ENCODE results near the gene RWDD2A. TPM values are rescaled to one million over a fixed set of nuclear protein-coding genes. Genes with fewer than 3 reads are reported as not detected.
A peak's percentile ranks its signal among the peaks of the same experiment; 100 is the strongest.

Gene RWDD2A
- total and polyA plus RNA-seq, 2 of the 4 experiments (the other 2 are of a cell fraction), result 3.9 to 4.1 TPM

DNA sequence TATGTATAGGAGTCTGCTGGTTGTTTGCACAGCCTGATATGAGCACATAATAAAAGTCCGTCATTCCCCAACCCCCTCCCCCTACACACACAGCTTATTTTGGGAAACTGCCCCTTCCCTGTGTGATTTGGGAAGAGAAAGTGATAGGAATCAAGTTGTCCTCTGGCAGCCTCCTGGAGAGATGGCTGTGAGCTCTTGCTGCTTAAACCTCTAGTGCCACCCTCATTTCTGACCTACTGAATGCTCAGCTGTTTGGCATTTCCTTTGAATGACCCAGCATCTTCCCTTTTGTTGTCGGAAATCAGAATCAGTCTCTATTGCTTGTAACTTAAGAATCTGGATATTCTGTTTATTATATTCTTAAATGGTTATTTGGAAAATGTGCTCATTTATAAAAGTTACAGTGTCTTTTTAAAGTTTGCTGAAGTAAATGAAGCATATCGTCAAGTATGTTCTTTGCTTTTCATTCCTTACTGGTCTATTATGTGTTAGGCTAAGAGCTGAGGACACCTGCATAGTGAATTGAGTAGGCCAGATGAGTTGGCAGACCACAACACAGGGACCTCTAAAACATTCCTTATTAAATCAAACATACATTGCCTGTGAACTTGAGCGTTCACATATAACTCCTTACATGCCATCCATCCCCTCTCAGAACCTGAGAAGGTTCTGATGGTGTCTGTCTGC is 5.5 kb downstream of the RWDD2A start:
- Histone ChIP-seq H3K4me2 (ENCODE audit: low read depth, low read length) (peak overlapping the region; percentile 87; the same call in 1 of the 2 replicates), H3K9me3 (ENCODE audit: control insufficient read depth, insufficient read depth, low read length) (no peaks in the 10 kb centered on the region), H2BK20ac (ENCODE audit: low read depth, low read length) (peak overlapping the region; percentile 37; the same call in 1 of the 2 replicates), H3K27me3 (ENCODE audit: control insufficient read depth, insufficient read depth, low read length) (no peaks in the 10 kb centered on the region), H3K18ac (ENCODE audit: low read depth, low read length) (peak overlapping the region; percentile 70; the same call in 1 of the 2 replicates), H4K8ac (ENCODE audit: low read depth in 2 of 2, low read length in 2 of 2) (peak overlapping the region in 1 of 2 experiments; percentile 34; a peak in 3 of 4 replicates), H3K23ac (ENCODE audit: low read depth, low read length) (no peak overlapping the region; the same call in 1 of the 2 replicates), H4K91ac (ENCODE audit: insufficient read depth, low read depth, low read length) (no peak overlapping the region), H4K5ac (ENCODE audit: low read depth, low read length) (peak overlapping the region; percentile 68; the same call in 1 of the 2 replicates), H3K4me1 (ENCODE audit: control insufficient read depth, insufficient read depth, low read length) (peaks cover 17% of the 10 kb centered on the region), H2AK9ac (replicated peaks; ENCODE audit: low read depth, low read length, poor library complexity) (no peak overlapping the region), H3K9me1 (ENCODE audit: insufficient read depth, low read length) (peaks cover 13% of the 10 kb centered on the region), H3K56ac (ENCODE audit: extremely low read depth, insufficient read depth, low read length) (0 out of 2 replicates have a peak overlapping the region, but pooled peaks have one; percentile 16), H3K36me3 (ENCODE audit: control insufficient read depth, insufficient read depth, low read length) (peaks cover 11% of the 10 kb centered on the region), H2BK5ac (ENCODE audit: low read depth, low read length, poor library complexity, severe bottlenecking) (peak overlapping the region; percentile 72), H2BK15ac (ENCODE audit: low read depth, low read length) (0 out of 3 replicates have a peak overlapping the region, but pooled peaks have one; percentile 20), H2BK120ac (ENCODE audit: low read depth, low read length) (peak overlapping the region; percentile 5; the same call in 1 of the 2 replicates), H3K27ac (ENCODE audit: insufficient read depth, low read length) (peak overlapping the region; percentile 49; the same call in 1 of the 2 replicates), H2AFZ (replicated peaks; ENCODE audit: low read length, poor library complexity) (no peak overlapping the region), H3K79me1 (ENCODE audit: low read depth in 1 of 2, low read length in 2 of 2) (peaks cover 12 to 15% of the 10 kb centered on the region in 2 experiments; a peak in 2 of 4 replicates), H3K14ac (replicated peaks; ENCODE audit: low read depth, low read length) (peak overlapping the region; percentile 31; the same call in 1 of the 2 replicates), H3K4ac (ENCODE audit: low read depth, low read length) (peak overlapping the region; percentile 14; the same call in 1 of the 2 replicates), H2AK5ac (ENCODE audit: low read depth, low read length) (no peak overlapping the region), H4K20me1 (ENCODE audit: insufficient read depth, low read length) (no peaks in the 10 kb centered on the region), H3K4me3 (ENCODE audit: insufficient read depth, low read depth, low read length) (no peak overlapping the region), H3K9ac (ENCODE audit: low read depth, low read length) (peak overlapping the region; percentile 52; the same call in 1 of the 2 replicates)
- POLR2A ChIA-PET (ENCODE audit: unreplicated experiment), result no interaction called here
- no TSS peak for BruUV-seq (replicated peaks)
- WGBS, 2 experiments (ENCODE audit: extremely low coverage in 2 of 2, insufficient read length in 1 of 2), result no CpG with 5 or more reads among the region's 4 CpGs
- dilution Hi-C loops (cut with HindIII; ENCODE audit: low sequenced_read_pairs, unreplicated experiment) (no loop called here), intact Hi-C loops (cut with micrococcal nuclease) (no loop called here), in situ Hi-C loops (cut with MboI; ENCODE audit: low sequenced_read_pairs) (loop anchor here (5.0 to 10.0 kb wide), 2 partner anchors 131 to 954 kb away; partner anchors contain the start of genes DOP1A, IBTK and UBE3D)
- peak; percentile 69 for DNase-seq
- CTCF ChIA-PET, result interaction anchor here (2.7 kb wide), 1 partner anchor 131 kb away, joined by 19 read pairs; the partner anchor contains the start of gene DOP1A
- peak; percentile 36; the same call in 1 of the 2 replicates for ATAC-seq (ENCODE audit: low read depth)
- TF ChIP-seq MXI1 (IDR thresholded peaks at IDR 0.05; ENCODE audit: borderline replicate concordance, low read depth, low read length) (no peak), NFE2L2 (IDR thresholded peaks at IDR 0.05; ENCODE audit: low read depth, low read length) (peak; percentile 70; the same call in 1 of the 2 replicates)
- TF ChIP-seq, protein P1, sequence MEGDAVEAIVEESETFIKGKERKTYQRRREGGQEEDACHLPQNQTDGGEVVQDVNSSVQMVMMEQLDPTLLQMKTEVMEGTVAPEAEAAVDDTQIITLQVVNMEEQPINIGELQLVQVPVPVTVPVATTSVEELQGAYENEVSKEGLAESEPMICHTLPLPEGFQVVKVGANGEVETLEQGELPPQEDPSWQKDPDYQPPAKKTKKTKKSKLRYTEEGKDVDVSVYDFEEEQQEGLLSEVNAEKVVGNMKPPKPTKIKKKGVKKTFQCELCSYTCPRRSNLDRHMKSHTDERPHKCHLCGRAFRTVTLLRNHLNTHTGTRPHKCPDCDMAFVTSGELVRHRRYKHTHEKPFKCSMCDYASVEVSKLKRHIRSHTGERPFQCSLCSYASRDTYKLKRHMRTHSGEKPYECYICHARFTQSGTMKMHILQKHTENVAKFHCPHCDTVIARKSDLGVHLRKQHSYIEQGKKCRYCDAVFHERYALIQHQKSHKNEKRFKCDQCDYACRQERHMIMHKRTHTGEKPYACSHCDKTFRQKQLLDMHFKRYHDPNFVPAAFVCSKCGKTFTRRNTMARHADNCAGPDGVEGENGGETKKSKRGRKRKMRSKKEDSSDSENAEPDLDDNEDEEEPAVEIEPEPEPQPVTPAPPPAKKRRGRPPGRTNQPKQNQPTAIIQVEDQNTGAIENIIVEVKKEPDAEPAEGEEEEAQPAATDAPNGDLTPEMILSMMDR (conservative IDR thresholded peaks at IDR 0.05; ENCODE audit: low read depth, low read length), result no peak

All from IMR-90 (cell line).